ENCODE data around the gene RABL2A.
"Not testable (repeated sequence)": the region's sequence is repeated elsewhere in the genome, so short reads cannot be mapped to it uniquely, and the experiment has no call there.

Gene RABL2A

DNA sequence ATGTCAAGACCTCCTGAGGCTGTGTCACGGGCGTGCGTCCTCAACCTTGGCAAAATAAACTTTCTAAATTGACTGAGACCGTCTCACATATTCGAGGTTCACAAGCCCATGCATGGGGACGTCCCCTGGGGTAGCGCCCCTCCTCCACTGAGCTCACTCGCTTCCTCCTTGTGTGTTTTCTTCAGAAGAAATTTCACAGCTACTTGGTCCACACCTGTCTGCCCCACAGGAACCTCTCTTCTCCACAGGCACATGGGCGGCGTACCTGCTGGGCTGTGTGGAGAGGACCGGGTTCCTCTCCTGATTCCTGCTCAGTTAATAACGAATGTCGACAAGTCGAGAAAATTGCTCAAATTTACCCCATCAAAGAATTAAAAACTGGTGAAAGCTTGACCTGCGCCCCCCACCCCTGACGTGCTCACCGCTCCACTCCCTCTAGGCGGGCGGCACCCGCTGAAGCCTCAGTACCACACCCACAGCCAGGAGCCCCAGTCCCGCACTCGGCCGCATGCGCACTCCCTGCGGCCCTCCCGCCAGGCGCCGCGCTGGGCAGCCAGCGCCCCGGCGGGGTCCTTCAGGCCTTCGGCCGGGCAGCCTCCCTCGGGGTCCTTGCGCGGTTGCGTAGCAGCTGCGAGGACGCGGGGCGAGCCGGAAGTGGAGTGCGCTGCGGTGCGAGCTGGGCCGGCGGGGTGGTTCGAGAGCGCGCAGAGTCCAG, at the start of gene RABL2A:
Gene RABL2A, plus strand, starts transcription at position 651 of the 715 bp plus-strand sequence. CDS start 1,341 bp downstream, outside the sequence.
- H3K4me3 ChIP-seq (ENCODE audit: low read depth, low read length), result peak within 1 kb of the TSS; percentile 55
- peak; percentile 10 for DNase-seq (ENCODE audit: low read depth)

DNA sequence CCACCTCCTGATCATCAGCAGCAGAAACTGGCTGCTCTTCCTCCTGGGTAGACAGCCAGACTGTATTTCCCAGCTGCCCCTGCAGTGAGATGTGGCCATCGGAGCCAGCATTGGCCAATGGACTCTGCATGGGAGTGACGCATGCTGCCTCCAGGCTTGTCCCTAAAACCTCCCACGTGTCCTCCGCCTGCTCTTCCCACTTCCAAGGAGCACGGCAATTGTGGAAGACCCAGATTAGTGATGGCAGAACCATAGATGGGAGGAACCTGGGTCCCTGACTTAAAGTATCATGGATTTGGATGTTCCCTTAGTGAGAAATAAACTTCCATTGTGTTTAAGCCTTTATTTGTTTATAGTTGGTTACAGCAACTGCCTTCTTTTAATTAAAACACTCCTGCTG, 48.6 kb upstream of the RABL2A start:
- not testable (repeated sequence) for DNase-seq (ENCODE audit: low read depth); H3K4me3 ChIP-seq (ENCODE audit: low read depth, low read length)

DNA sequence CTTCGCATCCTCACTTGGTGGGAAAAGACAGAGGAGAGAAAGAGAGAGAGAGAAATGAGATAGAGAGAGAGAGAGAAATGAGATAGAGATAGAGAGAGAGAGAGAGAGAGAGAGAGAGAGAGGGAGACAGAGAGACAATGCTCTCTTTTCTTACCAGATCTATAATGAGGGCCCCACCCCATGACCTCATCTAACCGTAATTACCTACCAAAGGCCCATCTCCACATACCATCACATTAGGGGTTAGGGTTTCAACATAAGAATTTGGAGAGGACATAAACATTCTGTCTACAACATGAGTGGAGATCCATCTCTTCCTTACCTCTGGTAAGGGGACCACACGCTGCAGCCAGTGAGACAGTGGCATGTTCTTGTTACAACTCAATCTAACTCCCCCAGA, 44.6 kb upstream of the RABL2A start:
- DNase-seq (ENCODE audit: low read depth); H3K4me3 ChIP-seq (ENCODE audit: low read depth, low read length): not testable (repeated sequence)

DNA sequence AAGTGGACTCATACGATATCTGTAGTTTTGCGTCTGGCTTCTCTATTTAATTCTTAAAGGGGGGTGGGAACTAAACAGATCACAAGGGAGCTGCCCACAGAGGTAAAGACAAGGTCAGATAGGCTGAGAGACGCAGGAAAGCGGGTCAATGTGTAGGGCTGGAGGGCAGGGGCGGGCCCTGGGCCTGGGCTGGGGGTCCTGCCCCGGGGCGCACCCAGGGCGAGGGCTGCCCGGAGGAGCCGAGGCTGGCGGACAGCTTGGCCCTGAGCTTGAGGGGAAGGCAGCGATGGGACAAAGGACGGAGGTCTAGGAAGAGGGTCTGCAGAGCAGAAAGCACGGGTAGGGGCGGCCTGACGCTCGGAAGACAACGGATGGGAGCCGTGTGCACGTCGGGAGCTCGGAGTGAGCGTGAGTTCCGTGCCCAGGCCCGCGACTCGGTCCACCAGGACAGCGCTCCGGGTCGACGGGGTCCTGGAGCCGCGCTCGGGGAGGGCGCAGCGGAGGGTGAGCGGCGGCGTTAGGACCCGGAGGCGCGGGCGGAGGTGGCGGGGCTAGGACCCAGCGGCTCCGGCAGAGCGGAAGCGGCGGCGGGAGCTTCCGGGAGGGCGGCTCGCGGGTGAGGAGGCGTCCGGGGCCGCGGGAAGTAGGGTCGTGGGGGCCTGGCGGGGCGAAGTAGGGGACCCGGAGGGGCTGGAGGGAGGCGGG, 43.4 kb upstream of the RABL2A start:
- peak overlapping the region; percentile 65 for H3K4me3 ChIP-seq (ENCODE audit: low read depth, low read length)
- not testable (repeated sequence) for DNase-seq (ENCODE audit: low read depth)

DNA sequence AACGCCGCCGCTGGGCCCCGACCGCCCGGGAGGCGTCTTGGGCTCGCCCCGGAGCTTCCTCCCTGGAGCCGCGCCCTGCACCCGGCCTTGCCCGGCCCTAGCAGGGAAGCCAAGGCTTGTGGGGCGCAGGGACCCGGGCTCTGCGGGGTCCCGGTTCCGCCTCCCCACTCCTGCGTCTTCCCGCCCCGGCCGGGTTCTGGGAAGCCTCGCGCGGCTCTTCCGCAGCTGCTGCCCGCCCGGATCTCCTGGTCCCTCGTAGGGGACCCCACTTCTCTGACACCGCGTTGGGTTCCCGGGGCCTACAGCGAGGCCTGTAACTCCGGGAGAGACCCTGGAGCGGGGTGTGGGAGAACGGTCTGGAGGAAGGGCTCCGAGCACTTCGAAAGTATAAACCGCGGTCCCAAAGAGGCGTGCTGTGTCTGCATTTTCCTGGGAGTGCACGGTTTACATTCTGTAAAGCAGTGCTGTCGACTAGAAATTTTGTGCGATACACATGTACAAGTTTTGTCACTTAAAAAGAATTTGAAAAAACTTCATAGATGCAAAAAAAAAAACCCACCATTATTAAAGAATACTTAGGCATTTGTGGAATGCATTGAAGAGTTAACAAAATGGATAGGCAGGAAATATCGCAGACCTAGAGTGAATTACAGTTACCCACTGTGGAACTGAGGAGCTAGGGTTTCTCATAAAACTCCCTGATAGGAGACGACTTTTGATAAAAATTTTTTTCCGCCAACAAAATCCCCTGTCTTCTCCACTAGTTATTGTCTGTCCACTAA, 42.6 kb upstream of the RABL2A start:
- H3K4me3 ChIP-seq (ENCODE audit: low read depth, low read length), result peak overlapping the region; percentile 65

DNA sequence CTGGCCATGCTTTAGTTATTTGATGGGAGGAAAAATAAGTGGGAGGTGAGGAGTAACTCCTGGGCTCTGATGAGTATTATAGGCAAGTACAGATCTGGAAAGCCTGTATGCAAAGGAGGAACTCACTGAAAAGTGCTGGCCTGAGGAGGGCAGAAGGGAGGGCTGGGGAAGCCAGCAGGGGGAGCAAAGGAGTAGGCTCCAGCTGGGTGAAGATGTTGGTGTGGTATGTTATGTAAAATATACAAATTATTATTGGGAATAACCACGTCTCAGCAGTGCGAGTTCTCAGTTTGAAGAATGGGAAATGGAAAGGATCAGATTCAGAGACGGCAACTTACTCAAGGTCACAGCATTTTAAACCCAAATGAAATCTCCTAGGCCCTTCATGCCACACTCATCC, 39.9 kb upstream of the RABL2A start:
- TF ChIP-seq, protein P1, sequence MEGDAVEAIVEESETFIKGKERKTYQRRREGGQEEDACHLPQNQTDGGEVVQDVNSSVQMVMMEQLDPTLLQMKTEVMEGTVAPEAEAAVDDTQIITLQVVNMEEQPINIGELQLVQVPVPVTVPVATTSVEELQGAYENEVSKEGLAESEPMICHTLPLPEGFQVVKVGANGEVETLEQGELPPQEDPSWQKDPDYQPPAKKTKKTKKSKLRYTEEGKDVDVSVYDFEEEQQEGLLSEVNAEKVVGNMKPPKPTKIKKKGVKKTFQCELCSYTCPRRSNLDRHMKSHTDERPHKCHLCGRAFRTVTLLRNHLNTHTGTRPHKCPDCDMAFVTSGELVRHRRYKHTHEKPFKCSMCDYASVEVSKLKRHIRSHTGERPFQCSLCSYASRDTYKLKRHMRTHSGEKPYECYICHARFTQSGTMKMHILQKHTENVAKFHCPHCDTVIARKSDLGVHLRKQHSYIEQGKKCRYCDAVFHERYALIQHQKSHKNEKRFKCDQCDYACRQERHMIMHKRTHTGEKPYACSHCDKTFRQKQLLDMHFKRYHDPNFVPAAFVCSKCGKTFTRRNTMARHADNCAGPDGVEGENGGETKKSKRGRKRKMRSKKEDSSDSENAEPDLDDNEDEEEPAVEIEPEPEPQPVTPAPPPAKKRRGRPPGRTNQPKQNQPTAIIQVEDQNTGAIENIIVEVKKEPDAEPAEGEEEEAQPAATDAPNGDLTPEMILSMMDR (IDR thresholded peaks at IDR 0.05; ENCODE audit: control insufficient read depth, extremely low read depth, insufficient read depth), result peak; percentile 57
- DNase-seq (ENCODE audit: low read depth), result not testable (repeated sequence)

More for the DNA sequence above, 42.6 kb upstream of the RABL2A start:
- not testable (repeated sequence) for DNase-seq (ENCODE audit: low read depth)

DNA sequence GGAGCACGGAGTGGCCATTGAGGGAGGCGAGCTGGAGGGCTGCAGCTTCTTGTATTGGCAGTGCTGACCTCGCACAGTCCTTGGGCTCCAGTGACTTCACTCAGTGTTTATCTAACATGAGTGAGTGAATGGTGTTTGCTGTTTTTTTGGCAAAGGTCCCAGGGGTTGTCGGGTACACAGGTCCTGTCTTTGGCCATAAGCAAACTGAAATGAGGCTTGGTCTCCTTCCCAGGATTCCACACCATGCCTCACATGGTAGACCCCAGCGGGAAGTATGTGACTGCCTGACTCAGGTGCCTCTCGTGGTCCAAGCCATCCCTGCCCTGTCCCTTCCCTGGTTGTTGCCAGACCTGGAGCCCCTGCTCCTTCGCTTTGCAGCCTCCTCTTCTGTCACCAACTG, 37.5 kb upstream of the RABL2A start:
- H3K4me3 ChIP-seq (ENCODE audit: low read depth, low read length); DNase-seq (ENCODE audit: low read depth): not testable (repeated sequence)

More for the DNA sequence above, 39.9 kb upstream of the RABL2A start:
- H3K4me3 ChIP-seq (ENCODE audit: low read depth, low read length), result not testable (repeated sequence)

DNA sequence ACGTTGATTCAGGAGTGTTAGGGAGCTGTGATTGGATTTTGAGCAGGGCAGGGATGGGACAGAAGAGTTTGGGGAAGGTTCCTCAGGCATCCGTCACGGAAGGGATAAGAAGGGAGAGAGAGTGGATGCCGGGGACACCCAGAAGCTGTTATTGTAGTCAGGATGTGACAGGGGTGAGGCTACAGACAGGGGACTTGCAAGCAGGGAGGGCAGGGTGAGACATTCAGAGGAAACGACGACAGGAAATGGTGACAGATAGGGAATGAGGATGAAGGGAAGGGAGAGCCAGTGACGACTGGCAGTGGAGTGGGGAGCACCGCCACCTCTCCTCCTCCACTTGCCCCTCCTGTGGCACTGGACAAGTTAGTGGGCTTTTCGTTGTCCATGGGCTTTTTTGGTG, 35.1 kb upstream of the RABL2A start:
- not testable (repeated sequence) for H3K4me3 ChIP-seq (ENCODE audit: low read depth, low read length); DNase-seq (ENCODE audit: low read depth)

DNA sequence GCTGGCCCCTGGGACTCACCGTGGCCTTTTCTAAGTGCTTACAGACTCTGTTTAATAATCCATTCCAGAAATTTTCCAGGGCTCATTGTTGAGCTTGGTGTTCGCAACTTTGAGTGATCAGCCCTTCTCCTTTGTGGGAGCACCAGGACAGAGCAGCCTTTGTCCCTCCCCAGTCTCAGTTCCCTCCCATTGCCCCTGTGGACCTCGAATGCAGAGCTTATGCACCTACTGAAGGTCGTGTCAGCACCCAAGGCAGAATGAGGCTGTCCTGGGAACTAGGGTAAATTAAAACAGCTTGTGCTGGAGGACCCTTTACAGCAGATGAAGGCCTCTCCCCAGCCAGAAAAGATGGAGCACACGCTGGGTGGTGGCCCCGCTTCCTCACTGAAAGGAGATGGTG, 33.8 kb upstream of the RABL2A start:
- H3K4me3 ChIP-seq (ENCODE audit: low read depth, low read length); DNase-seq (ENCODE audit: low read depth): not testable (repeated sequence)

DNA sequence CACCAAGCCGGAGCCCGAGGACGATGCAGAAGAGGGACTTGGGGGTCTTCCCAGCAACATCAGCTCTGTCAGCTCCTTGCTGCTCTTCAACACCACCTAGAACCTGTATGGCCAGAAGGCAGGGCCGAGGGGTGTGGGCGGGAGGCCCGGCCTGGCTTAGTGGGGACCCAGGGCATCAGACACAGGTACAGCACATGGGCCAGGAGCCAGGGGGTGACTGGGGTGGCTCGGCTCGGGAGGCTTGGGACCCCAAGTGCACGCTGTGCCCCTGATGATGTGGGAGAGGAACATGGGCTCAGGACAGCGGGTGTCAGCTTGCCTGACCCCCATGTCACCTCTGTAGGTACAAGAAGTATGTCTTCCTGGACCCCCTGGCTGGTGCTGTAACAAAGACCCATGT, 31.3 kb upstream of the RABL2A start:
- DNase-seq (ENCODE audit: low read depth), result not testable (repeated sequence)

DNA sequence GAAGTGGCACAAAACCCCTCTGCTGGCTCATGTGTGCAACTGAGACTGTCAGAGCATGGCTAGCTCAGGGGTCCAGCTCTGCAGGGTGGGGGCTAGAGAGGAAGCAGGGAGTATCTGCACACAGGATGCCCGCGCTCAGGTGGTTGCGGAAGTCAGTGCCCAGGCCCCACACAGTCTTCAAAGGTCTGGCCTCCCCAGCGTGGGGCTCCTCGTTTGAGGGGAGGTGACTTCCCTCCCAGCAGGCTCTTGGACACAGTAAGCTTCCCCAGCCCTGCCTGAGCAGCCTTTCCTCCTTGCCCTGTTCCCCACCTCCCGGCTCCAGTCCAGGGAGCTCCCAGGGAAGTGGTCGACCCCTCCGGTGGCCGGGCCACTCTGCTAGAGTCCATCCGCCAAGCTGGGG, 29.9 kb upstream of the RABL2A start:
- not testable (repeated sequence) for H3K4me3 ChIP-seq (ENCODE audit: low read depth, low read length); DNase-seq (ENCODE audit: low read depth)

More for the DNA sequence above, 31.3 kb upstream of the RABL2A start:
- H3K4me3 ChIP-seq (ENCODE audit: low read depth, low read length), result not testable (repeated sequence)

DNA sequence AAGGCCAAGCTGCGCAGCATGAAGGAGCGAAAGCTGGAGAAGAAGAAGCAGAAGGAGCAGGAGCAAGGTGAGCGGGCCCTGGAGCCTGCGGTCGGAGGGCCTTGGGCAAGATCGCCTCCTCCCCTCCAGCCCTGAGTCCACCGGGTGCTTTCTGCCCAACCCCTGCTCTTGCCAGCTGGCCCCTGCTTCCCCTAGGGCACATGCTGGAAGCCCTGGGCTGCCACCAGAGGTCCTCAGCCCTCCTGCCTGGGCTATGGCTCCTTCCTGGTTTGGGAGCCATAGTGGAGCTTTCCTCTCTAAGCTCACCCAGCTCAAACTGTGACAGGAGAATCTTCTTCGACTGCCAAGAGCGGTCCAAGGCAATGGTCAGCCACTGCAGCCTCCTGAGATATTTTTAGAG, 29.5 kb upstream of the RABL2A start:
- H3K4me3 ChIP-seq (ENCODE audit: low read depth, low read length), result not testable (repeated sequence)

DNA sequence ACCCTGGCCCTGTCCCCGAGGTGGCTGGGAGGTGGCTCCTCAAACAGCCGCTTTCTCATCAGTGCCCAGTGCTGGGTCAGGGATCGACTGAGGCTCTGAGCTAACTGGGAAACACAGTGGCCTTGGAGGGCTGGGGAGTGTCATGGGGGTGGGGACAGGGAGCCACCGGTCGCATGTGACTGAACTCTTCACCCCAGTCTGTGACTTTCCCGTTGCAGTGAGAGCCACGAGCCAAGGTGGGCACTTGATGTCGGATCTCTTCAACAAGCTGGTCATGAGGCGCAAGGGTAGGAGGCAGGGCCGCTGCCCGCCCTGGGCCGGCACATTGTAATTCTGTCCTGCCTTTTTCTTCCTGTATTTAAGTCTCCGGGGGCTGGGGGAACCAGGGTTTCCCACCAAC, 28.9 kb upstream of the RABL2A start:
- not testable (repeated sequence) for H3K4me3 ChIP-seq (ENCODE audit: low read depth, low read length); DNase-seq (ENCODE audit: low read depth)

More for the DNA sequence above, 29.5 kb upstream of the RABL2A start:
- not testable (repeated sequence) for DNase-seq (ENCODE audit: low read depth)

DNA sequence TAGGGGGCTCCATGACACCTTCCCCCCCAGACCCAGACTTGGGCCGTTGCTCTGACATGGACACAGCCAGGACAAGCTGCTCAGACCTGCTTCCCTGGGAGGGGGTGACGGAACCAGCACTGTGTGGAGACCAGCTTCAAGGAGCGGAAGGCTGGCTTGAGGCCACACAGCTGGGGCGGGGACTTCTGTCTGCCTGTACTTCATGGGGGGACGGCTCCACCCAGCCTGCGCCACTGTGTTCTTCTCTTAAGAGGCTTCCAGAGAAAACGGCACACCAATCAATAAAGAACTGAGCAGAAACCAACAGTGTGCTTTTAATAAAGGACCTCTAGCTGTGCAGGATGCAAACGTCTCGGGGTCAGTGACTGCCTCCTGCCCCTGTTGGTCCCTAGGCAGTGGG, 28.3 kb upstream of the RABL2A start:
- not testable (repeated sequence) for DNase-seq (ENCODE audit: low read depth); H3K4me3 ChIP-seq (ENCODE audit: low read depth, low read length)

DNA sequence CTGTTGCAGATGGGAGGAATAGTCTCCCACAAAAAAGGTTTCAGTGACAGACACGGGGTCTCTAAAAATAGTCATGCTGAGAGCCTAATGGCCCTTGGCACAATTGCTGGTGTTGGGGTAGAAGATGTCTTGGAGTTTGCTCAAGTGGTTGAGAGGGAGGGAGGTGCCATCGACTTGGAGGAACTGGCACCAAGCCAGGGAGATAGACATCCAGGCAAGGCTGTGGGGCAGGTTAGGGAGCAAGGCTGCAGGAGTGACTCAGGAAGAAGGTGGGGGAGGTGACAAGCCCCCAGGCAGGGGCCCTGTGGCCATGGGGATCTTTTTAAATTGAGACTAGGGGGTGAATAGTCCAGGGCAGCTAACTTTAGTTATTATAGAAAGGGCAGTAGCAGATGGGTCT, 27.9 kb upstream of the RABL2A start:
- H3K4me3 ChIP-seq (ENCODE audit: low read depth, low read length); DNase-seq (ENCODE audit: low read depth): not testable (repeated sequence)

Data from LNCaP clone FGC (cell line).